Neural cell (in vitro differentiated cells): Measurements from ENCODE around the gene NME9. TPM values are rescaled to one million over a fixed set of nuclear protein-coding genes. Genes with fewer than 3 reads are reported as not detected.

Source experiments
- H2AFZ ChIP-seq: fragments of 200-600, 300-800 bp; sonication (generic), shearing (Covaris generic); 2 replicates; pipeline ENCODE4 v1.6.0; 2014; ENCODE audit warnings: low read depth, mild to moderate bottlenecking, antibody characterized with exemption, low read length, moderate library complexity
- H3F3A ChIP-seq: fragments of 200-600 bp; shearing (Covaris generic); 2 replicates; pipeline ENCODE4 v1.6.1; 2016; ENCODE audit warnings: mild to moderate bottlenecking, moderate library complexity, mixed read lengths, antibody characterized with exemption, low read length; ENCODE audit not compliant: insufficient read depth, poor library complexity, severe bottlenecking
- H3K27ac ChIP-seq: fragments of 200-600, 300-800 bp; sonication (generic), shearing (Covaris generic); 2 replicates; pipeline ENCODE4 v1.5.1; 2014; ENCODE audit warnings: mild to moderate bottlenecking, low read length, moderate library complexity
- H3K27me3 ChIP-seq: fragments of 300-800, 200-600 bp; sonication (generic), shearing (Covaris generic); 2 replicates; pipeline ENCODE4 v1.6.0; 2014; ENCODE audit warnings: mild to moderate bottlenecking, low read depth, low read length, moderate library complexity; ENCODE audit not compliant: insufficient read depth
- H3K36me3 ChIP-seq: fragments of 300-800, 200-600 bp; sonication (generic), shearing (Covaris generic); 2 replicates; pipeline ENCODE4 v1.5.1; 2014; ENCODE audit warnings: mild to moderate bottlenecking, antibody characterized with exemption, low read length, moderate library complexity; ENCODE audit not compliant: insufficient read depth
- H3K4me2 ChIP-seq: fragments of 300-800, 200-600 bp; sonication (generic), shearing (Covaris generic); 2 replicates; pipeline ENCODE4 v1.6.0; 2014; ENCODE audit warnings: mild to moderate bottlenecking, low read length
- H3K4me3 ChIP-seq: fragments of 300-800, 200-600 bp; sonication (generic), shearing (Covaris generic); 2 replicates; pipeline ENCODE4 v1.5.1; 2014; ENCODE audit warnings: mild to moderate bottlenecking, low read length, moderate library complexity
- H3K79me2 ChIP-seq: fragments of 200-600 bp; shearing (Covaris generic); replicated peaks from 2 replicates; pipeline ENCODE4 v1.6.0; 2014; ENCODE audit warnings: mild to moderate bottlenecking, low read length, moderate library complexity; ENCODE audit not compliant: insufficient read depth
- H3K9ac ChIP-seq: fragments of 300-800, 200-600 bp; sonication (generic), shearing (Covaris generic); 2 replicates; pipeline ENCODE4 v1.6.1; 2016; ENCODE audit warnings: mild to moderate bottlenecking, low read length, mixed read lengths
- H3K9me2 ChIP-seq: fragments of 200-600 bp; shearing (Covaris generic); 2 replicates; pipeline ENCODE4 v1.6.1; 2016; ENCODE audit warnings: mild to moderate bottlenecking, low read length, mixed read lengths; ENCODE audit not compliant: insufficient read depth
- H3K9me3 ChIP-seq: fragments of 200-600, 300-800 bp; sonication (generic), shearing (Covaris generic); 2 replicates; pipeline ENCODE4 v1.6.1; 2016; ENCODE audit warnings: mild to moderate bottlenecking, mixed run types, low read length, moderate library complexity, mixed read lengths
- H4K20me1 ChIP-seq: fragments of 200-600 bp; shearing (Covaris generic); 2 replicates; pipeline ENCODE4 v1.6.1; 2016; ENCODE audit warnings: mild to moderate bottlenecking, mixed run types; ENCODE audit not compliant: insufficient read depth
- EP300 ChIP-seq: fragments of 450-650 bp; conservative IDR thresholded peaks from 2 replicates; pipeline ENCODE4 v1.6.1; 2014; ENCODE audit warnings: antibody characterized with exemption, mild to moderate bottlenecking, moderate library complexity; ENCODE audit not compliant: poor library complexity, severe bottlenecking
- EZH2 ChIP-seq: fragments of 200-600, 300-800 bp; shearing (Covaris generic), sonication (generic); IDR thresholded peaks from 2 replicates; pipeline ENCODE4 v1.6.1; 2014; ENCODE audit warnings: antibody characterized with exemption, low read length, borderline replicate concordance, mild to moderate bottlenecking; ENCODE audit not compliant: insufficient read depth, poor library complexity, severe bottlenecking
- MXI1 ChIP-seq: fragments of 450-650 bp; conservative IDR thresholded peaks from 2 replicates; pipeline ENCODE4 v1.6.1; 2014; ENCODE audit warnings: antibody characterized with exemption, mild to moderate bottlenecking; ENCODE audit not compliant: poor library complexity, severe bottlenecking
- POLR2AphosphoS5 ChIP-seq: IDR thresholded peaks from 2 replicates; pipeline ENCODE4 v1.6.1; 2012
- RAD21 ChIP-seq: fragments of 450-650 bp; conservative IDR thresholded peaks from 2 replicates; pipeline ENCODE4 v1.6.1; 2014; ENCODE audit warnings: antibody characterized with exemption, mild to moderate bottlenecking, moderate library complexity
- SMC3 ChIP-seq: fragments of 450-650 bp; conservative IDR thresholded peaks from 2 replicates; pipeline ENCODE4 v1.6.1; 2014; ENCODE audit warnings: antibody characterized with exemption, mild to moderate bottlenecking, moderate library complexity; ENCODE audit not compliant: poor library complexity
- TAF1 ChIP-seq: IDR thresholded peaks from 2 replicates; pipeline ENCODE4 v1.6.1; 2012; ENCODE audit warnings: low read depth
- polyA plus RNA-seq: library from polyadenylated mRNA; depleted of rRNA; stranded (reverse); fragments of >200 nt; gene quantifications from 2 replicates; pipeline ENCODE4 v1.2.3, GENCODE V29; 2014
- TF ChIP-seq, protein P1 (sequence below): fragments of 450-650 bp; IDR thresholded peaks from 2 replicates; pipeline ENCODE4 v1.5.1; 2014; ENCODE audit warnings: antibody characterized with exemption, mild to moderate bottlenecking, moderate library complexity; ENCODE audit not compliant: poor library complexity, severe bottlenecking
- TF ChIP-seq, protein P2 (sequence below): IDR thresholded peaks from 2 replicates; pipeline ENCODE4 v1.6.1; 2012; ENCODE audit warnings: borderline replicate concordance

Gene NME9
- polyA plus RNA-seq, 1 donor from 2014 or later, result 17.4 TPM

DNA sequence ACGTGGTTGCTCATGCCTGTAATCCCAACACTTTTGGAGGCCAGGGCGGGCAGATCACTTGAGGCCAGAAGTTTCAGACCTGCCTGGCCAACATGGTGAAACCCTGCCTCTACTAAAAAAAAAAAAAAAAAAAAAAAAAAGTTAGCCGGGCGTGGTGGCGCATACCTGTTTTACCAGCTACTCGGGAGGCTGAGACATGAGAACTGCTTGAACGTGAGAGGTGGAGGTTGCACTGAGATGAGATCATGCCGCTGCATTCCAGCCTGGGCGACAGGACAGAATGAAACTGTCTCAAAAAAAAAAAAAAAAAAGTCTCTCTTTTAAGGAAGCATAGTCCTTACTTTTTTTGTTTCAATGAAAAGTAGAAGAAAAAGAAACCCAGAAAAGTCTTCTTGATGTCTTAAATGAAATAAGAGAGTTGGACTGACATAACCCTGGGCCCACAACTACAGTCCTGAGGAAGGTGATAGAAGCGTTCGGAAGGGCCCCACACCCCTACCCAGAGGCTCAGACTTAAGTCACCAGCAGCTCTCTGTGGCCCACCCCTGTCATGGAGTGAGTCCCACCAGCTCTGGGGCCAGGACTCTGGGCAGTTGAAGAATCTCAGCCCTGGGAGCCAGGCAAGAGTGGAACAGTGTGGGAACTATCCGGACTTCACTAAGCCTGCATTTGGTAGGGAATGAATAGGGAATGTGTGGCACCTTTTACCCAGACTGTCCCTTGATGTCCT lies 2.6 kb downstream of the NME9 start:
- Histone ChIP-seq H3K4me3 (peak overlapping the region; percentile 81), H3K36me3 (no peaks in the 10 kb centered on the region), H3F3A (peaks cover 4% of the 10 kb centered on the region), H4K20me1 (no peaks in the 10 kb centered on the region), H3K4me2 (no peak overlapping the region), H3K9me2 (no peaks in the 10 kb centered on the region), H3K9ac (no peak overlapping the region), H3K79me2 (peaks cover 4% of the 10 kb centered on the region), H3K9me3 (no peaks in the 10 kb centered on the region), H3K27me3 (no peaks in the 10 kb centered on the region), H3K27ac (no peak overlapping the region), H2AFZ (no peak overlapping the region)
- no peak for TF ChIP-seq SMC3
- no peak for TF ChIP-seq EP300
- TF ChIP-seq RAD21, result no peak
- no peak for TF ChIP-seq MXI1
- no peak for TF ChIP-seq TAF1
- no peak for TF ChIP-seq EZH2
- no peak for TF ChIP-seq POLR2AphosphoS5
- TF ChIP-seq, protein P1, sequence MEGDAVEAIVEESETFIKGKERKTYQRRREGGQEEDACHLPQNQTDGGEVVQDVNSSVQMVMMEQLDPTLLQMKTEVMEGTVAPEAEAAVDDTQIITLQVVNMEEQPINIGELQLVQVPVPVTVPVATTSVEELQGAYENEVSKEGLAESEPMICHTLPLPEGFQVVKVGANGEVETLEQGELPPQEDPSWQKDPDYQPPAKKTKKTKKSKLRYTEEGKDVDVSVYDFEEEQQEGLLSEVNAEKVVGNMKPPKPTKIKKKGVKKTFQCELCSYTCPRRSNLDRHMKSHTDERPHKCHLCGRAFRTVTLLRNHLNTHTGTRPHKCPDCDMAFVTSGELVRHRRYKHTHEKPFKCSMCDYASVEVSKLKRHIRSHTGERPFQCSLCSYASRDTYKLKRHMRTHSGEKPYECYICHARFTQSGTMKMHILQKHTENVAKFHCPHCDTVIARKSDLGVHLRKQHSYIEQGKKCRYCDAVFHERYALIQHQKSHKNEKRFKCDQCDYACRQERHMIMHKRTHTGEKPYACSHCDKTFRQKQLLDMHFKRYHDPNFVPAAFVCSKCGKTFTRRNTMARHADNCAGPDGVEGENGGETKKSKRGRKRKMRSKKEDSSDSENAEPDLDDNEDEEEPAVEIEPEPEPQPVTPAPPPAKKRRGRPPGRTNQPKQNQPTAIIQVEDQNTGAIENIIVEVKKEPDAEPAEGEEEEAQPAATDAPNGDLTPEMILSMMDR, result no peak
- TF ChIP-seq, protein P2, sequence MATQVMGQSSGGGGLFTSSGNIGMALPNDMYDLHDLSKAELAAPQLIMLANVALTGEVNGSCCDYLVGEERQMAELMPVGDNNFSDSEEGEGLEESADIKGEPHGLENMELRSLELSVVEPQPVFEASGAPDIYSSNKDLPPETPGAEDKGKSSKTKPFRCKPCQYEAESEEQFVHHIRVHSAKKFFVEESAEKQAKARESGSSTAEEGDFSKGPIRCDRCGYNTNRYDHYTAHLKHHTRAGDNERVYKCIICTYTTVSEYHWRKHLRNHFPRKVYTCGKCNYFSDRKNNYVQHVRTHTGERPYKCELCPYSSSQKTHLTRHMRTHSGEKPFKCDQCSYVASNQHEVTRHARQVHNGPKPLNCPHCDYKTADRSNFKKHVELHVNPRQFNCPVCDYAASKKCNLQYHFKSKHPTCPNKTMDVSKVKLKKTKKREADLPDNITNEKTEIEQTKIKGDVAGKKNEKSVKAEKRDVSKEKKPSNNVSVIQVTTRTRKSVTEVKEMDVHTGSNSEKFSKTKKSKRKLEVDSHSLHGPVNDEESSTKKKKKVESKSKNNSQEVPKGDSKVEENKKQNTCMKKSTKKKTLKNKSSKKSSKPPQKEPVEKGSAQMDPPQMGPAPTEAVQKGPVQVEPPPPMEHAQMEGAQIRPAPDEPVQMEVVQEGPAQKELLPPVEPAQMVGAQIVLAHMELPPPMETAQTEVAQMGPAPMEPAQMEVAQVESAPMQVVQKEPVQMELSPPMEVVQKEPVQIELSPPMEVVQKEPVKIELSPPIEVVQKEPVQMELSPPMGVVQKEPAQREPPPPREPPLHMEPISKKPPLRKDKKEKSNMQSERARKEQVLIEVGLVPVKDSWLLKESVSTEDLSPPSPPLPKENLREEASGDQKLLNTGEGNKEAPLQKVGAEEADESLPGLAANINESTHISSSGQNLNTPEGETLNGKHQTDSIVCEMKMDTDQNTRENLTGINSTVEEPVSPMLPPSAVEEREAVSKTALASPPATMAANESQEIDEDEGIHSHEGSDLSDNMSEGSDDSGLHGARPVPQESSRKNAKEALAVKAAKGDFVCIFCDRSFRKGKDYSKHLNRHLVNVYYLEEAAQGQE, result no peak

DNA sequence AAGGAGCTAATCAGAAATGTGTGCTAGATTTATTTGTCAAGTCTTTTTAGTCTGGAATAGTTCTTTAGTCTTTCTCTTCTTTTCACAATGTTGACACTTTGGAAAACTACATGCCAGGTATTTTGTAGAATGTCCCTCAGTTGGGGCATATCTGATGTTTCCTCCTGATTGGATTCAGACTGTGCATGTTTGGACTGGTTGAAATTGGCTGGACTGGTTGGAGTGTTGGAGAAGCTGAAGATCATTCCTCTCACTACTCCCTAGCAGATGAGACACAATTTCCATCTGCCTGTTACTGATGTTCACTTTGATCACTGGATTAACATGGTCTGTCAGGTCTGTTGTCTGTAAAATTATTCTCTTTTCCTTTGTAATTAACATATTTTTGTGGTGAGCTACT lies 3.7 kb downstream of the NME9 start:
- Histone ChIP-seq H3K9me2 (no peaks in the 10 kb centered on the region), H4K20me1 (no peaks in the 10 kb centered on the region), H3K27ac (no peak overlapping the region), H3K36me3 (no peaks in the 10 kb centered on the region), H3K27me3 (no peaks in the 10 kb centered on the region), H3K9ac (no peak overlapping the region), H3K79me2 (peaks cover 4% of the 10 kb centered on the region), H3K4me3 (no peak overlapping the region), H3F3A (peaks cover 4% of the 10 kb centered on the region), H3K9me3 (no peaks in the 10 kb centered on the region), H3K4me2 (no peak overlapping the region), H2AFZ (no peak overlapping the region)
- no peak for TF ChIP-seq TAF1
- TF ChIP-seq MXI1, result no peak
- no peak for TF ChIP-seq SMC3
- no peak for TF ChIP-seq RAD21
- no peak for TF ChIP-seq EP300
- no peak for TF ChIP-seq POLR2AphosphoS5
- no peak for TF ChIP-seq EZH2
- TF ChIP-seq, protein P2, result no peak
- TF ChIP-seq, protein P1, result no peak
